ENCODE results near the gene GRID2. TPM values are rescaled to one million over a fixed set of nuclear protein-coding genes. Genes with fewer than 3 reads are reported as not detected.

GRID2 gene
- total RNA-seq, 4 donors from 2014 or later = 0.63 TPM; not detected in 3

GRCh38 chr4:92257931-92258857 is 45.6 kb upstream of the GRID2 start:
- H3K4me3 ChIP-seq = no peak overlapping the region
- H3K27ac ChIP-seq = no peak overlapping the region
- TF ChIP-seq EP300 (IDR thresholded peaks at IDR 0.05) (no peak), CTCF (IDR thresholded peaks at IDR 0.05) (no peak), POLR2A (IDR thresholded peaks at IDR 0.05) (no peak)
- no peaks in the 10 kb centered on the region for H3K36me3 ChIP-seq
- WGBS, 2 donors = 51 to 56% methylated on average over 1 of the region's 1 CpG
- DNase-seq (ENCODE audit: low spot score in 2 of 2) = no peak
- H3K4me1 ChIP-seq = no peaks in the 10 kb centered on the region
- no peaks in the 10 kb centered on the region for H3K27me3 ChIP-seq
- H3K9me3 ChIP-seq = peaks cover 0 to 26% (median 0%) of the 10 kb centered on the region in 4 donors

- H3K4me3 ChIP-seq = no peak overlapping the region
- H3K9me3 ChIP-seq = peaks cover 0 to 4% (median 0%) of the 10 kb centered on the region in 4 donors
- no peak overlapping the region for H3K27ac ChIP-seq
- 69 to 72% methylated on average over 2 of the region's 2 CpGs for WGBS, 2 donors
- H3K4me1 ChIP-seq = peaks cover 0 to 18% (median 3%) of the 10 kb centered on the region in 4 donors
- DNase-seq (ENCODE audit: low spot score in 2 of 2) = no peak
- TF ChIP-seq EP300 (IDR thresholded peaks at IDR 0.05) = no peak
- no peak for TF ChIP-seq CTCF (IDR thresholded peaks at IDR 0.05)
- TF ChIP-seq POLR2A (IDR thresholded peaks at IDR 0.05) = no peak
- H3K27me3 ChIP-seq = no peaks in the 10 kb centered on the region
- no peaks in the 10 kb centered on the region for H3K36me3 ChIP-seq
Measured at GRCh38 chr4:92261256-92261655, 42.5 kb upstream of the GRID2 start.

- DNase-seq (ENCODE audit: low spot score in 2 of 2) = no peak
- Histone ChIP-seq H3K27me3 (no peaks in the 10 kb centered on the region), H3K4me3 (no peak overlapping the region), H3K27ac (no peak overlapping the region), H3K36me3 (no peaks in the 10 kb centered on the region), H3K9me3 (no peaks in the 10 kb centered on the region), H3K4me1 (peaks cover 0 to 18% (median 3%) of the 10 kb centered on the region in 4 donors)
- 76 to 87% methylated on average over 2 of the region's 2 CpGs for WGBS, 2 donors
- TF ChIP-seq CTCF (IDR thresholded peaks at IDR 0.05) (no peak), POLR2A (IDR thresholded peaks at IDR 0.05) (no peak), EP300 (IDR thresholded peaks at IDR 0.05) (no peak)
Measured at GRCh38 chr4:92262371-92262770, 41.4 kb upstream of the GRID2 start.

GRCh38 chr4:92263010-92263409 is 40.8 kb upstream of the GRID2 start:
- TF ChIP-seq EP300 (IDR thresholded peaks at IDR 0.05) (no peak), POLR2A (IDR thresholded peaks at IDR 0.05) (no peak), CTCF (IDR thresholded peaks at IDR 0.05) (no peak)
- no peak for DNase-seq (ENCODE audit: low spot score in 2 of 2)
- no peak overlapping the region for H3K4me3 ChIP-seq
- peaks cover 0 to 18% (median 3%) of the 10 kb centered on the region in 4 donors for H3K4me1 ChIP-seq
- no peaks in the 10 kb centered on the region for H3K27me3 ChIP-seq
- no peak overlapping the region for H3K27ac ChIP-seq
- H3K9me3 ChIP-seq = no peaks in the 10 kb centered on the region
- no peaks in the 10 kb centered on the region for H3K36me3 ChIP-seq
- 96 to 98% methylated on average over 2 of the region's 2 CpGs for WGBS, 2 donors

GRCh38 chr4:92263575-92263974 is 40.2 kb upstream of the GRID2 start:
- Histone ChIP-seq H3K27me3 (no peaks in the 10 kb centered on the region), H3K27ac (no peak overlapping the region), H3K4me1 (peaks cover 0 to 18% (median 3%) of the 10 kb centered on the region in 4 donors), H3K9me3 (no peaks in the 10 kb centered on the region), H3K36me3 (no peaks in the 10 kb centered on the region), H3K4me3 (no peak overlapping the region)
- TF ChIP-seq POLR2A (IDR thresholded peaks at IDR 0.05) (no peak), CTCF (IDR thresholded peaks at IDR 0.05) (no peak), EP300 (IDR thresholded peaks at IDR 0.05) (no peak)
- DNase-seq (ENCODE audit: low spot score in 2 of 2) = no peak
- WGBS, 2 donors = 89 to 96% methylated on average over 1 of the region's 1 CpG

All from tibial nerve (tissue), 4 donors.